Stimulated activated CD8-positive, alpha-beta memory T cell treated with anti-CD3 and anti-CD28 coated beads, Interleukin-12 subunit alpha, Interleukin-12 subunit beta, amount 100 ng/mL, for 24 hours (primary cell): Measurements from ENCODE around the gene GJB6.

ENCODE experiments used
- DNase-seq: peaks from one replicate; pipeline ENCODE4 v3.0.0-alpha.2; 2020; ENCODE audit errors: extremely low read depth

Gene GJB6

GRCh38 chr13:20186771-20187170 lies 45.3 kb downstream of the GJB6 start:
- DNase-seq: no peak

GRCh38 chr13:20185366-20186056 lies 46.6 kb downstream of the GJB6 start:
- no peak for DNase-seq

GRCh38 chr13:20182231-20182846 lies 49.8 kb downstream of the GJB6 start:
- DNase-seq: no peak

- DNase-seq: no peak
These were observed 50.9 kb downstream of the GJB6 start for GRCh38 chr13:20181188-20181587.

- DNase-seq: no peak
These were observed 54.0 kb downstream of the GJB6 start for GRCh38 chr13:20178156-20178555.

- no peak for DNase-seq
These were observed 54.9 kb downstream of the GJB6 start for GRCh38 chr13:20177049-20177831.

- DNase-seq: no peak
These were observed 56.0 kb downstream of the GJB6 start for GRCh38 chr13:20175907-20176652.

- no peak for DNase-seq
These were observed 56.7 kb downstream of the GJB6 start for GRCh38 chr13:20175406-20175794.

GRCh38 chr13:20174656-20175405 lies 57.3 kb downstream of the GJB6 start:
- DNase-seq: peak; percentile 45

- no peak for DNase-seq
These were observed 58.9 kb downstream of the GJB6 start for GRCh38 chr13:20173116-20173746.
